Small intestine (tissue), 7 donors: ENCODE measurements around the gene KRTAP17-1. TPM values are rescaled to one million over a fixed set of nuclear protein-coding genes. Genes with fewer than 3 reads are reported as not detected.
"Not testable (repeated sequence)": the region's sequence is repeated elsewhere in the genome, so short reads cannot be mapped to it uniquely, and the experiment has no call there.

Experiments
- DNase-seq, 2 donors: peaks; one replicate each; pipeline versions ENCODE4 v3.0.0 to v3.0.0-alpha.2; 2013
- FAIRE-seq: peaks from 2 replicates; lab custom pipeline; 2012; peaks lifted over from hg19 to GRCh38; lab: Jason Lieb, UNC
- H3K27ac ChIP-seq, 3 donors: one replicate each; pipeline ENCODE4 v1.5.1; 2013; ENCODE audit warnings: low read length in 2 of 3, mild to moderate bottlenecking in 2 of 3, control low read depth in 1 of 3, inconsistent platforms in 1 of 3, low read depth in 1 of 3, moderate library complexity in 1 of 3
- H3K27me3 ChIP-seq, 3 donors: one replicate each; pipeline ENCODE4 v1.6.1; 2013; ENCODE audit warnings: low read length in 3 of 3, inconsistent platforms in 1 of 3; ENCODE audit not compliant: control insufficient read depth in 3 of 3, insufficient read depth in 3 of 3
- H3K36me3 ChIP-seq, 3 donors: one replicate each; pipeline ENCODE4 v1.6.1; 2013; ENCODE audit warnings: low read length in 3 of 3, inconsistent platforms in 1 of 3, low read depth in 1 of 3, mild to moderate bottlenecking in 1 of 3, moderate library complexity in 1 of 3; ENCODE audit not compliant: control insufficient read depth in 3 of 3, insufficient read depth in 2 of 3
- H3K4me1 ChIP-seq, 3 donors: one replicate each; pipeline ENCODE4 v1.6.1; 2013; ENCODE audit warnings: low read length in 2 of 3, inconsistent platforms in 1 of 3, low read depth in 1 of 3, mild to moderate bottlenecking in 1 of 3, moderate library complexity in 1 of 3; ENCODE audit not compliant: control insufficient read depth in 3 of 3, insufficient read depth in 2 of 3
- H3K4me3 ChIP-seq, 3 donors: one replicate each; pipeline ENCODE4 v1.5.1; 2013; ENCODE audit warnings: low read length in 3 of 3, control low read depth in 1 of 3, inconsistent platforms in 1 of 3, low read depth in 1 of 3, mild to moderate bottlenecking in 1 of 3, moderate library complexity in 1 of 3
- H3K9me3 ChIP-seq, 2 donors: one replicate each; pipeline ENCODE4 v1.6.1; 2013; ENCODE audit warnings: low read depth in 1 of 2, low read length in 1 of 2; ENCODE audit not compliant: control insufficient read depth in 2 of 2, insufficient read depth in 1 of 2
- WGBS, 3 donors: extraction: QIAGEN DNeasy Blood & Tissue Kit; methylation state at CpG; one replicate each; pipeline ENCODE4 v1.1.7; 2013; 5-methylcytosine and 5-hydroxymethylcytosine counted together
- polyA plus RNA-seq, 4 donors: library from polyadenylated mRNA; stranded (reverse) in 3 of 4; unstranded in 1 of 4; fragments of 200-250 nt in 3 of 4; fragments of 120-200 nt in 1 of 4; gene quantifications; one replicate each; pipeline versions ENCODE4 v1.2.1 to v1.2.3, GENCODE V29; 2013
- donor health status: healthy with polysubstance abuse.
- donor health status: control.
- donor health status: control.
- donor health status: Bipolar disorder and iron deficiency.
- donor health status: healthy.

Gene KRTAP17-1
- polyA plus RNA-seq, 4 donors: not detected

DNA sequence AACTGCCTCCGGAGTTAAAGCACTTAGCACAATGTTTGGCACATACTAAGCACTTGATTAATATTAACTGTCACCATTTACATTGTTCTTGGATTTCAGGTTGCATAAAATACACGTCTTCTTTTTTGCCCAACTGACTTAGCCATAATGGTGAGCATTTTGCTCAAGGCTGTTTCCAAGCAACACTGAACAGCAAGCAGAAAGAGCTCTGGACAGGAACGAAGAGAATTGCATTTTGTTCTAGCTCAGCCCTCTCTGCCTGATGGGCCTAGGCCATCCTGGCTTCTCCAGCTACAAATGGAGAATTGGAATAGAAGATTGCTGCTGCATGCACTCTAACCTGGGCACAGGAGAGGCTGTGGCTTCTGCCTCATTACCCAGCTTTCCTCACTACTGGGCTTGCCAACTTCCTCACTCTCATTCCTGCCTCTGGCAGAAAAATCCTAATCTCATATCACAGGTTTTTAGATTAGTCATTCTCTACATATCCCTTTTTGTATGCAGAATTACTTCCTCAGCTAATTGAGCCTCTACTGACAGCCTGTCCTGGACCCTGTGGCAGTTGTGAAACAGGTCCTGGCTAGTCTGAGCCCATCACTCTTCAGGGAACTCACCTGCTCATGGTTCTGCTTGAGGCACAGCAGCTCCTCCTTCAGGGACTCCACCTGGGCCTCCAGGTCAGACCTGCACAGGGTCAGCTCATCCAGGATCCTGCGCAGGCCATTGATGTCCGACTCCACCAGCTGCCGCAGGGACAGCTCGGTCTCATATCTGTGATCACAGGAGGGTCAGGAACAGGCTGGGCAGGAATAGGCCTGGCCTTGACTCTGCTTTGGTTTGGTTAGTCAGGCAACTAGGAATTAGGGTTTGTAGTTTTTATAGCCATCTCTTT, 32.6 kb upstream of the KRTAP17-1 start:
- FAIRE-seq (no peak), DNase-seq (no peak)
- Histone ChIP-seq H3K27ac (no peak overlapping the region), H3K36me3 (no peaks in the 10 kb centered on the region), H3K4me1 (no peaks in the 10 kb centered on the region), H3K27me3 (no peaks in the 10 kb centered on the region), H3K9me3 (no peaks in the 10 kb centered on the region), H3K4me3 (no peak overlapping the region)
- WGBS, 3 donors: 83 to 92% (median 84%) methylated on average over 7 of the region's 7 CpGs

- H3K27ac ChIP-seq, H3K27me3 ChIP-seq, DNase-seq, H3K9me3 ChIP-seq, FAIRE-seq, H3K4me3 ChIP-seq, H3K4me1 ChIP-seq, H3K36me3 ChIP-seq: not testable (repeated sequence)
- 88 to 93% (median 91%) methylated on average over 15 to 16 of the region's 16 CpGs for WGBS, 3 donors
These were observed 30.9 kb upstream of the KRTAP17-1 start for GRCh38 chr17:41346421-41346820.

GRCh38 chr17:41345992-41346391, 30.5 kb upstream of the KRTAP17-1 start:
- peaks cover 0 to 7% of the 10 kb centered on the region in 2 donors for H3K9me3 ChIP-seq
- H3K27me3 ChIP-seq: no peaks in the 10 kb centered on the region
- no peaks in the 10 kb centered on the region for H3K4me1 ChIP-seq
- H3K27ac ChIP-seq: no peak overlapping the region
- WGBS, 3 donors: 91 to 100% (median 94%) methylated on average over 3 of the region's 3 CpGs
- no peak overlapping the region for H3K4me3 ChIP-seq
- DNase-seq: no peak
- no peaks in the 10 kb centered on the region for H3K36me3 ChIP-seq
- FAIRE-seq: no peak

DNA sequence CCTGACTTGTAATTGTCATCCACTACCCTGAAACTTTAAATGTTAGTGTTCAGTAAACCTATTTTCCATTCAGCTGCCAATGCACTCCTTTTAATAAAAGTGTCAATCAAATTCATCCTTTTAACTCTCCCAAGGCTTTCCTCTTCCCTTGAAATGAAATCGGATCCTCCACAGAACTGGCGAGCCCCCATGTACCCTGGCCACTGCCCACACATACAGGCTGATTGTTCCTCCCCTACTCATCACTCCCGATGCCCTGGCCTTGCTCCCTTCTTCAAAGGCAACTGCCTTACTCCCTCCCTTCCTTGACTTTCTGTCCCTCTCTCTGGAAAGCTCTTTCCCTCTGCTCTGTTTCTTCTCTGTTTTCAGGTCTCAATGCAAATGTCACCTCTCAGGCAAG, 27.5 kb upstream of the KRTAP17-1 start:
- peaks cover 0 to 7% of the 10 kb centered on the region in 2 donors for H3K9me3 ChIP-seq
- no peak for FAIRE-seq
- H3K36me3 ChIP-seq: no peaks in the 10 kb centered on the region
- no peak overlapping the region for H3K4me3 ChIP-seq
- no peak overlapping the region for H3K27ac ChIP-seq
- 77 to 91% (median 88%) methylated on average over 3 of the region's 3 CpGs for WGBS, 3 donors
- no peak for DNase-seq
- H3K27me3 ChIP-seq: no peaks in the 10 kb centered on the region
- no peaks in the 10 kb centered on the region for H3K4me1 ChIP-seq

DNA sequence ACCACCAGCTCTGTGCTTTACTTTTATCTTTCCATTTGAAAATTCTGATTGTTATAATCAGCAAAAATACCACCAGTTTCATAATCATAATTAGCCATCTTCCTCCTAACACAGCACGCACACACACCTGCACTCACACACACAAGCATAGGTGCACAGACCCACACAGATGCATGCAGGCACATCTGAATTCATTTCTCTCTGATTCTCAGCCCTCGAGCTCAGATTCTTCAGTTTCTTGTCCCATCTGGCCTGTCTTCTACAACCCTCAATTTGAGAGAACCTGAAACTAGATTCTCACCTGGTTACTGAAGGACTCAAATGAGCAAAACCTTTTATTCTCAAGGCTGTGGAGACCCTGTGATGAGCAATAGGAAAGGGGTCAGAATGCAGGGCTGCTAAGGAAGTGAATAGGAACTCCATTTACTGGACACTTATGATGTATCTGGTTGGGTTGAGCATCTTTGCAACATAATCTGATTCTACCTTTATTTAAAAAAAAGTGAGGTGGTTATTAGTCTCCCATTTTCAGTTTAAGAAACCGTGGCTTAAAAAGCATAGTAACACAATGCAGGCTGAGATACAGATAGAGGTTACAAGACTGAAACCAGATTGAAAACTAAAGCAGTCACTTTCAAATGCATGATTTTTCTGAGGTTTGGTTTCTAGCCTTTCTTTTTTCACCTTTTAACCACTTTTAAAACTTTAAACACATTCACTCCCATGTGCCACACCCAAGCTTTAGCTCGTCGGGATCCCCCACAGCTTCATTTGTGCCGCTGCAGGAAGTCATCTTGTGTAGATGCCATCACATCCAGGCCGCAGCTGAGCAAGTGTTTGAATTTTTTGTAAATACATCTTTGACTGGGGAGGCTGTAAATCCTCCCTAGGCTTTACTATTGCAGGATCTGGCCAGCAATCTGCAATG, 25.7 kb upstream of the KRTAP17-1 start:
- 62 to 77% (median 63%) methylated on average over 7 of the region's 7 CpGs for WGBS, 3 donors
- FAIRE-seq (no peak), DNase-seq (no peak)
- Histone ChIP-seq H3K9me3 (peaks cover 0 to 7% of the 10 kb centered on the region in 2 donors), H3K4me1 (no peaks in the 10 kb centered on the region), H3K27ac (no peak overlapping the region), H3K4me3 (no peak overlapping the region), H3K36me3 (no peaks in the 10 kb centered on the region), H3K27me3 (no peaks in the 10 kb centered on the region)

DNA sequence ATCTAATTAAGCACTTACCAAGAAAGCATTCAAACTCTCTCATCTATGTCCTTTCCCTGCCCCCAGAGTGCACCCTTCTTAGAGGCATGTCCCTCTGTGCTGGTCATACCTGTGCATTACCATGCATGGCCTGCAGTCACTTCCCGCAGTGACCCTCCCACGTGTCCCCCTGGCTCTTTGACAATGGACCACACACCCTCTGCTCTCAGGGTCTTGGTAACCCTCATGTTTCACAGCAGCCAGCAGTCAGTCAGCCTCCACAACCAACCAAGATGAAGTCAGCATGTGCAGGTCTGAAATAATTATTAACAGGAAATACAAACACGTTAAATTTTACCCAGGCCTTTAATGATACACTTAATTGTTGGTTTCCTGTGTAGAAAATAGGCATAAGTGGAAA, 25.0 kb upstream of the KRTAP17-1 start:
- no peak for FAIRE-seq
- Histone ChIP-seq H3K27me3 (no peaks in the 10 kb centered on the region), H3K27ac (no peak overlapping the region), H3K36me3 (no peaks in the 10 kb centered on the region), H3K4me3 (no peak overlapping the region), H3K9me3 (peaks cover 0 to 7% of the 10 kb centered on the region in 2 donors), H3K4me1 (no peaks in the 10 kb centered on the region)
- WGBS, 3 donors: 28 to 48% (median 47%) methylated on average over 3 of the region's 3 CpGs
- DNase-seq: no peak

GRCh38 chr17:41339571-41340172, 24.2 kb upstream of the KRTAP17-1 start:
- peaks cover 0 to 7% of the 10 kb centered on the region in 2 donors for H3K9me3 ChIP-seq
- no peak for FAIRE-seq
- no peak overlapping the region for H3K27ac ChIP-seq
- no peaks in the 10 kb centered on the region for H3K36me3 ChIP-seq
- 53 to 70% (median 63%) methylated on average over 2 of the region's 2 CpGs for WGBS, 3 donors
- peaks cover 0 to 2% (median 0%) of the 10 kb centered on the region in 3 donors for H3K27me3 ChIP-seq
- H3K4me1 ChIP-seq: no peaks in the 10 kb centered on the region
- no peak overlapping the region for H3K4me3 ChIP-seq
- DNase-seq: no peak

DNA sequence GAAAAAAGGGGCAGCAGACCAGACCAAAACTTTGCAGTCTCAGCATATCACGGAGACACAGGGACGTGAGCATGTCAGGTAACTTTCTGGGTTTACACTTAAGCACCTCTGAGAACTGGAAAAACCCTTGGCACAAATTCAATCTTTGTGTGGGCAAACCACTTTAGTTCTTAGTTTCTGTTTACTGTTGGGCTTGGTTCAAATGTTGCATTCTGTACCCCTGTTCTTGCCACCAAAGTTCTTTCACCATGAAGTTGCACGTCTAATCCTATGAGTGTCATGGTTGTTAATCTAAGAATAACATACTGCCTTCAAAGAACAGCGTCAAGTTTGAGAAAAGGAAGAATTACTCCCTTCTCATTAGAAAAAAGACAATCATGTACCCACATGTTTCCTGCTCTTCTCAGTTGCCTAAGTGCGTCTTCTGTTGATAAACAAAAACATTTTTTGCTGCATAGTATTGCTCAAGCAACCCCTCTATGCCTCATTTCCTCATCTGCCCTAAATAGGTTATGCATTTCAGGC, 23.5 kb upstream of the KRTAP17-1 start:
- FAIRE-seq: no peak
- Histone ChIP-seq H3K9me3 (peaks cover 0 to 7% of the 10 kb centered on the region in 2 donors), H3K4me3 (no peak overlapping the region), H3K36me3 (no peaks in the 10 kb centered on the region), H3K27me3 (peaks cover 0 to 2% (median 0%) of the 10 kb centered on the region in 3 donors), H3K4me1 (no peaks in the 10 kb centered on the region), H3K27ac (no peak overlapping the region)
- WGBS, 3 donors: 45 to 57% (median 45%) methylated on average over 5 of the region's 5 CpGs
- no peak for DNase-seq
